Keratinocyte (primary cell): ENCODE results near the gene EEF1G. TPM values are rescaled to one million over a fixed set of nuclear protein-coding genes. Genes with fewer than 3 reads are reported as not detected.

ENCODE experiments used
- DNase-seq: peaks from one replicate; pipeline ENCODE4 v3.0.0-alpha.2; 2011; ENCODE audit warnings: low read depth, missing footprints, low spot score
- FAIRE-seq: peaks from 2 replicates; lab custom pipeline; 2011; peaks lifted over from hg19 to GRCh38; lab: Jason Lieb, UNC
- H2AFZ ChIP-seq: 2 replicates; pipeline ENCODE4 v1.6.0; 2012; ENCODE audit warnings: low read length, control low read depth, inconsistent platforms; ENCODE audit not compliant: control insufficient read depth
- H3K27ac ChIP-seq: 2 replicates; pipeline ENCODE4 v1.5.1; 2011; ENCODE audit warnings: low read length; ENCODE audit not compliant: control insufficient read depth, insufficient read depth
- H3K27me3 ChIP-seq: 3 replicates; pipeline ENCODE4 v1.6.0; 2011; ENCODE audit warnings: low read length; ENCODE audit not compliant: control insufficient read depth, insufficient read depth; ENCODE audit errors: extremely low read depth
- H3K36me3 ChIP-seq, 2 experiments: 2 replicates in 1 of 2; 3 replicates in 1 of 2; pipeline ENCODE4 v1.5.1; 2011; ENCODE audit warnings: low read length in 2 of 2, mild to moderate bottlenecking in 1 of 2; ENCODE audit not compliant: control insufficient read depth in 2 of 2, insufficient read depth in 2 of 2; ENCODE audit errors: extremely low read depth in 1 of 2
- H3K4me1 ChIP-seq: 3 replicates; pipeline ENCODE4 v1.5.1; 2011; ENCODE audit warnings: low read length; ENCODE audit not compliant: control insufficient read depth, insufficient read depth; ENCODE audit errors: extremely low read depth
- H3K4me2 ChIP-seq: 3 replicates; pipeline ENCODE4 v1.6.0; 2011; ENCODE audit warnings: low read depth, low read length; ENCODE audit not compliant: control insufficient read depth, insufficient read depth; ENCODE audit errors: extremely low read depth
- H3K4me3 ChIP-seq, 3 experiments: fragments of 200-600 bp in 1 of 3; sonication (generic) in 1 of 3; 2 replicates in 2 of 3; 3 replicates in 1 of 3; pipeline ENCODE4 v1.5.1; 2011 to 2016; ENCODE audit warnings: low read length in 3 of 3, mild to moderate bottlenecking in 3 of 3, control low read depth in 2 of 3, inconsistent platforms in 1 of 3, low read depth in 1 of 3, mixed read lengths in 1 of 3, mixed run types in 1 of 3, moderate library complexity in 1 of 3; ENCODE audit not compliant: control insufficient read depth in 2 of 3, insufficient read depth in 2 of 3; ENCODE audit errors: extremely low read depth in 1 of 3
- H3K79me2 ChIP-seq: 2 replicates; pipeline ENCODE4 v1.6.0; 2012; ENCODE audit warnings: low read length; ENCODE audit not compliant: control insufficient read depth, insufficient read depth
- H3K9ac ChIP-seq: 3 replicates; pipeline ENCODE4 v1.6.0; 2011; ENCODE audit warnings: low read length; ENCODE audit not compliant: control insufficient read depth, insufficient read depth; ENCODE audit errors: extremely low read depth
- H3K9me1 ChIP-seq: 3 replicates; pipeline ENCODE4 v1.6.0; 2011; ENCODE audit warnings: low read length; ENCODE audit not compliant: control insufficient read depth, insufficient read depth; ENCODE audit errors: extremely low read depth
- H3K9me3 ChIP-seq: 2 replicates; pipeline ENCODE4 v1.5.1; 2012; ENCODE audit warnings: low read depth, low read length; ENCODE audit not compliant: control insufficient read depth
- H4K20me1 ChIP-seq: 3 replicates; pipeline ENCODE4 v1.6.0; 2011; ENCODE audit warnings: low read length; ENCODE audit not compliant: control insufficient read depth, insufficient read depth; ENCODE audit errors: extremely low read depth
- CTCF ChIP-seq, 3 experiments: IDR thresholded peaks in 1 of 3; conservative IDR thresholded peaks in 1 of 3; optimal IDR thresholded peaks in 1 of 3; 2 replicates in 2 of 3; 3 replicates in 1 of 3; pipeline versions ENCODE3 to v1.5.1; 2011; ENCODE audit warnings: low read length in 3 of 3, mild to moderate bottlenecking in 3 of 3, moderate library complexity in 2 of 3, control low read depth in 1 of 3, inconsistent platforms in 1 of 3; ENCODE audit not compliant: insufficient read depth in 2 of 3; ENCODE audit errors: extremely low read depth in 1 of 3
- EZH2 ChIP-seq: IDR thresholded peaks from one replicate; pipeline ENCODE4 v1.6.1; 2012; ENCODE audit warnings: inconsistent platforms, mild to moderate bottlenecking, low read length, moderate library complexity
- dilution Hi-C: fragments of 300-500 bp; cut with MboI; formaldehyde crosslinking; loops from one replicate; pipeline ENCODE4 v1.7.0; 2020; ENCODE audit warnings: low sequenced_read_pairs; ENCODE audit not compliant: extremely low pct_ligation_motif_present
- polyA plus RNA-seq, 5 experiments: library from polyadenylated mRNA; depleted of rRNA in 3 of 5; stranded (reverse) in 3 of 5; stranded (forward) in 1 of 5; unstranded in 1 of 5; fragments of >200 nt; gene quantifications; 1 replicate in 1 of 5; 2 replicates in 3 of 5; 3 replicates in 1 of 5; pipeline versions ENCODE4 v1.2.1 to v1.2.3, GENCODE V29; 2011 to 2012; ENCODE audit warnings: missing spikeins in 2 of 5, low read depth in 1 of 5, low replicate concordance in 1 of 5

Gene EEF1G
- polyA plus RNA-seq, 1 donor (not counting 4 experiments of a cell fraction or from before 2014, with no cell fraction given) = 1,735 TPM

GRCh38 chr11:62539238-62539925 lies 34.3 kb downstream of the EEF1G start:
- H3K36me3 ChIP-seq = peaks cover 39 to 46% of the 10 kb centered on the region in 2 experiments
- H3K27me3 ChIP-seq = no peaks in the 10 kb centered on the region
- dilution Hi-C loops = no loop called here
- peaks cover 96% of the 10 kb centered on the region for H3K79me2 ChIP-seq
- peak overlapping the region; percentile 66 for H3K9ac ChIP-seq
- H3K4me2 ChIP-seq = peak overlapping the region; percentile 98
- peaks cover 79% of the 10 kb centered on the region for H4K20me1 ChIP-seq
- no peak overlapping the region for H2AFZ ChIP-seq
- peaks cover 10% of the 10 kb centered on the region for H3K9me1 ChIP-seq
- peak overlapping the region; percentile 78 for H3K27ac ChIP-seq
- no peak for DNase-seq
- TF ChIP-seq EZH2 (no peak), CTCF (optimal IDR thresholded peaks at IDR 0.05 in 1 of 3, IDR thresholded peaks at IDR 0.05 in 1 of 3, conservative IDR thresholded peaks at IDR 0.05 in 1 of 3; ENCODE audit: extremely low read depth in 1 of 3, insufficient read depth in 2 of 3, low read length in 3 of 3) (no peak)
- H3K9me3 ChIP-seq = no peaks in the 10 kb centered on the region
- peaks cover 57% of the 10 kb centered on the region for H3K4me1 ChIP-seq
- H3K4me3 ChIP-seq = peak overlapping the region; percentile 24 to 57 (median 37)
- no peak for FAIRE-seq

GRCh38 chr11:62538470-62539237 lies 35.0 kb downstream of the EEF1G start:
- no peaks in the 10 kb centered on the region for H3K9me3 ChIP-seq
- H2AFZ ChIP-seq = no peak overlapping the region
- H3K36me3 ChIP-seq = peaks cover 46 to 52% of the 10 kb centered on the region in 2 experiments
- no peaks in the 10 kb centered on the region for H3K27me3 ChIP-seq
- no peak for DNase-seq
- no peak for FAIRE-seq
- no peak for TF ChIP-seq CTCF (optimal IDR thresholded peaks at IDR 0.05 in 1 of 3, IDR thresholded peaks at IDR 0.05 in 1 of 3, conservative IDR thresholded peaks at IDR 0.05 in 1 of 3; ENCODE audit: extremely low read depth in 1 of 3, insufficient read depth in 2 of 3, low read length in 3 of 3)
- TF ChIP-seq EZH2 = no peak
- H3K27ac ChIP-seq = peak overlapping the region; percentile 71
- H4K20me1 ChIP-seq = peaks cover 83% of the 10 kb centered on the region
- H3K79me2 ChIP-seq = peaks cover 96% of the 10 kb centered on the region
- peaks cover 57% of the 10 kb centered on the region for H3K4me1 ChIP-seq
- dilution Hi-C loops = no loop called here
- H3K4me3 ChIP-seq = peak overlapping the region; percentile 24 to 57 (median 26)
- H3K9me1 ChIP-seq = peaks cover 10% of the 10 kb centered on the region
- peak overlapping the region; percentile 98 for H3K4me2 ChIP-seq
- H3K9ac ChIP-seq = peak overlapping the region; percentile 65
